NCI-H510A treated with DMSO at 0.1 percent for 48 hours (cell line): ENCODE measurements around the gene TMX2.
A peak's percentile ranks its signal among the peaks of the same experiment; 100 is the strongest.
"Not testable (repeated sequence)": the region's sequence is repeated elsewhere in the genome, so short reads cannot be mapped to it uniquely, and the experiment has no call there.

Experiments
- DNase-seq: peaks from one replicate; lab custom pipeline; 2025; lab: John Stamatoyannopoulos, UW

The TMX2 gene

DNA sequence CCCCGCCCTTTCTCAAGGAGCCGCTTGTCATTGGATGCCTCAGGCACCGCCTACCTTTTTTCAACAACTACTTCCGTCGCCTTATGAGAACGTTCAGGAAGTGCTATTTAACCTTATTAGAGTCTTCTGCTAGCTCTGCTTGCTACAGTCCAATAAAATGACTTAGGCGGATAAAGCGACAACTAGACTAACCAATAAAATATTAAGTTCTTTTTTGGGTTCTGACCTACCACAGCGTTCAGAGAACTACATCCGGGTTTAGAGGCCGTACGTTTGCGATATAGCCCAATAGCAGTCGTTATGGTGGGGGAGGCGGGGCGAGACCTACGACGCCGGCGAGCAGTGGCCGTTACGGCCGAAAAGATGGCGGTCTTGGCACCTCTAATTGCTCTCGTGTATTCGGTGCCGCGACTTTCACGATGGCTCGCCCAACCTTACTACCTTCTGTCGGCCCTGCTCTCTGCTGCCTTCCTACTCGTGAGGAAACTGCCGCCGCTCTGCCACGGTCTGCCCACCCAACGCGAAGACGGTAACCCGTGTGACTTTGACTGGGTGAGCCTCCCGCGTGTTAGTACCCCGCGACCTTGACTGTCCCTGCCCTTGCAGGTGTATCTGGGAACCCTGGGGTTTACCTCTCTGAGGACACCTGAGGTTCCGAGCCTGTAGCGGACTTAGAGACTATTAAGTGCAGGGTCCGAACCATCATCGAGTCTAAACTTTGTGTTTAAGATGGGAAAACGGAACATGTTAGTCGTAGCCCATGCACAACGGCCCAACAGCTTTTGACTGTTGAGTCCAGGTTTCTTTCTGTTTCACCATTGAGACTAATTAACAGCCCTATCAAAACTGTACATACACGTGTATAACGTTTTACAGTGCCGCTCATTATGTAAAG, at the start of gene TMX2:
Gene TMX2, plus strand, starts transcription at position 338 of the 895 bp plus-strand sequence. Its CDS starts 26 bp downstream, at position 364.
- peak; percentile 98 for DNase-seq

DNA sequence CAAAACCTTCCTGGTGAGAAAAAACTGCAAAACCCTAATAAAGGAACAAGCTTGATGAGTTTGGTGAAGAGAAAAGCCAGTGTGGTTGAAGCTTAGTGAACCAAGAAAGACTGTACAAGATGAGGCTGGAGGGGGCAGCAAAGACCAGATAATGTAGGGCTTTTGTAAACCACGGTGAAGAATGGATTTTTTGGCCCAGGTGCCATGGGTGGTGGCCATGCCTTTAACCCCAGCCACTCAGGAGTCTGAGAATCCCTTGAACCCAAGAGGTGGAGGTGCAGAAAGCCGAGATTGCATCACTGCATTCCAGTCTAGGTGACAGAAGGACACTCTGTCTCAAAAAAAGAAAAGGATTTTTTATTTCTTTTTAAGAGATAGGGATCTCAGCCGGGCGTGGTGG, 49.5 kb upstream of the TMX2 start:
- no peak for DNase-seq

DNA sequence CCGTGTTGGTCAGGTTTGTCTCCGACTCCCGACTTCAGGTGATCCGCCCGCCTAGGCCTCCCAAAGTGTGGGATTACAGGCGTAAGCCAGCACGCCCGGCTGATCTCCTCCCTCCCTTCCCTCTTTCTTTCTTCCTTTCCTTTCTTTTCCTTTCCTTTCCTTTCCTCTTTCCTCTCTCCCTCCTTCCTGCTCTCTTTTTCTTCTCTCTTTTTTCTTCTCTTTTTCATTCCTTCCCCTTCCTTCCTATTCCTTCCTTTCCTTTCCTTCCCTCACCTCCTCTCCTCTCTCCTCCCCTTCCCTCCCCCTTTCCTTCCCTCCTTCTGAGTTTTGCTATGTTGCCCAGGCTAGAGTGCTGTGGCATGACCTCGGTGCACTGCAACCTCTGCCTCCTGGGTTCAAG, 48.4 kb upstream of the TMX2 start:
- no peak for DNase-seq

DNA sequence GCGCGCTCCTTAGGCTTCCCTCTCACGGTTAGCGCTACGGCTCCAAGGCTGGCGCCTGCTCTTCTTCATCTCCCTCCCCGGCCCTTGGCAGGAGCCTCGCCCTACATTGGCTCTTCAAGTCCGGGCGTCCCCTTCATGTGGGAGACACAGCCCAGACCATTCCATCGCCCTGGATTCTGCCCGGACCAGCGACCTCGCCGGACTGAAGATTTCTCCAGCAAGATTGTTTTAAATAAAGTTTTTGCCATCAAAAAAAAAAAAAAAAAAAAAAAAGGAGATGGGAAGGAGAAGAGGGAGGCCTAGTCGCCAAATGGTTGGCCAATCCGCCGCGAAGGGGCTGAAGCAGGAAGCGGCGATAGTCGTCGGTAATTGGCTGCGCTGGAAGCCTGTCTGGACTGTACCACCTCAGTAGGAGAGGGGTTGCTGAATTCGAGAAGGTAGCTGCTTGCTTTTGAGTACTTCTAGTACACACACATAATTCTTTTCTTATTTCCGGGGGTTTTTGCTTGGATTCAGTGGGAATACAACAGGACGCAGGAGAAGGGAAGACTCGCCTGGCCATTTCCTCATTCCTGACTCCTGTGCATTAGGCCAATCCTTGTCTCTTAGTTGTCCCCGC, 45.2 kb upstream of the TMX2 start:
- DNase-seq: peak; percentile 99

DNA sequence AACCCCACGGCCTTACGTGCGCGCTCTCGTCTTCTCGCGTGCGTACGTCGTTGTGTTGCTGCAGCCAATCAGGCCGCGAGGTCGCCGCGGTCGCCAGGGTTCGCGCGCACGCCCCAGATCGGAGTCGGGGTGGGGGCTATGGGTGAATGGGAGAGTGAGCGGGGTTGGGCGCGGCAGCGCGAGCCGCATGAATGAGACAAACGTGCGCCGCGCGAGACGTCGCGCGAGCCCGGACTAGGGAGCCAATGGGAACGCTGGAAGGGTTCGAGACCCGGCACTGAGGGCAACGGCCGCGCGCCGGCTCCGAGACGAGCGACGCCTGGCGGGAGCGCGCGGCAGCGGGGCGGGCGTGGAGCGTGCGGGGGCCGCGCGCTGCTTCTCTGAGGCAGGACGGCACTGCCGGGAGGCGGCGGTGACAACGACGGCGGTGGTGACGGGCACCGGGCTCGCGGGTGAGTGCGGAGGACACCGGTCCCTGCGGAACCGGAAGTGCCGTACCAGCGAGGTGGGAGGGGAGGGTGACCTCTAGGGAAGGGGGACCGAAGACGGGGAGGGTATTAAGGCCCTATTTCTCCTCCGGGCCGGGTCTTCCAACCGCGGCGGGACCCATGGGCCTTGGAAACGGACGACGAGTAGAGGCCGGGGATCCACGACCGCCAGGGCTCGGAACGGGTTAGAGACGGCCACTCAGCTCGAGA, 44.5 kb upstream of the TMX2 start, which contains the start of gene ZDHHC5:
Gene ZDHHC5, plus strand, starts transcription at position 379 of the 698 bp plus-strand sequence. CDS start 4,977 bp downstream, outside the sequence.
- DNase-seq: peak; percentile 99

DNA sequence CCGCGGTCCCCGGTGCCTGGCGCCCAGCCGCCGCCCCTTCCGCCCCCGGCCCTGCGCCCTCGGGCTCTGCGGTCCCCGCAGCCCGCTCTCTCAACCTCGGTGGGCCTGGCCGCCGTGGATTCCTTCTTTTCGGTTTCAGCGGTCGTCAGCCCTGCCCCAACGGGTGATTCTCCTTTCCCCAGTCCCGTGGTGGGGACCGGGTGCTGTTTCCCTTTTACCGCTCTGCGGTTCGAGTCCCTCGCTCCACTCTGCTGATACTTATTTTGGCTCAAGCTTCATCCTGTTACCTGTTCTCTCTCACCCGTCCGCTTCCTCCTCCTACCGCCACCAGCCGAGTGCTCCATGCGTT, 44.0 kb upstream of the TMX2 start:
- DNase-seq: no peak

- DNase-seq: no peak
Observed at GRCh38 chr11:57674251-57674650, 38.1 kb upstream of the TMX2 start.

DNA sequence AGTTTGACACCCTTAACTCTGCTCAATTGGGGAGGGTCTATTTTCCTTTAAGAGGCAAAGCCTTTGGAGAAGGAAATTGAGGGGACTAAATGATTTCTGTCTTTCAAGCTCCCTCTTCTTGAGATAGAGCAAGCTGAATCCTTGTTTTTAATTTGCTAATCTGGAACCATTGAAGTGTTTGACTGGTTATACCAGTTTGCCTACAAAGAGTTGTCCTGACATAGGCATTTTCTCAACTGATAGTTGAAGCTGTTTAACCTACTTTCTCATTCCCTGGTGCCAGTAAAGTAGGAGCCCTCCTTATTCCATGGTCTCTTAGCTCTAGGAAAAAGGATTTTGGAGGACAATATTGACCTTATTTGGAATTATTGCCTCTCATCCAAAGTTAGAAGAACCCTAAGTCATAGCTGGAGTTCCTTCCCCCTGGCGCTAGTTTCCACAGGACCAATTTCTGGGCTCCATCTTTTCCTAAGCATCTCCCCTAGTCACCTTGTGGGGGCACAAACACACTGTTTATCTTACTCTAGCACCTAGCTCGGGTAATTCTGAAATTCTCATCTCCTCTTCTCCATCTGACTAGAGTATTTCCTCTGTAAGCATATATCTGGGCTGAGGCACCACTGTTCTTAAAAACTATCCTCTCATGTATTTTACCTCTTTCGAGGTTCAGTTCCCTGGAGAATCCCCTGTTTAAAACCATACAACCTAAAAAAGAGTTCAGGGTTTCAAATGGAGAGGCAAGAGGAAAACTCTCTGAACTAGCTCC, 37.0 kb upstream of the TMX2 start:
- peak; percentile 24 for DNase-seq

GRCh38 chr11:57679396-57679795, 33.0 kb upstream of the TMX2 start:
- DNase-seq: no peak

- no peak for DNase-seq
Observed at GRCh38 chr11:57680552-57680874, 31.9 kb upstream of the TMX2 start.

DNA sequence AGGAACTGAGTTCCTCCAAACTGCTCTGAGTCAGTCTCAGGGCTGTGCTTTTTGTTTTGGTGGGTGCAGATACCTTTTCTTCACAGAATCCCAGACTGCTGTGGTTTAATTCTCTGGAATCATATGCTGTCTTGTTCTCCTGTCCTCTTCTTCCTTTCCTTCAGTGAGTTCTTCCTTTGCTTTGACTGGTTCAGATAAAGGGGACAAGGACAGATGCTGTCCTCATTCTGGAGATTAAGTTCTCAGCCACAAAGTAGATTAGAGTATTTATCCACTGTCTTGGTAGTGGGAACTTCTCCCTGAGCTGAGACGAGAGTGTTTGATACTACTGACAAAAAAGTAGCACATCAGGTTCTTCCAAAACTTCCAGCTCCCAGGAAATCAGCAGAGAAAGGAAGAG, 31.2 kb upstream of the TMX2 start:
- no peak for DNase-seq

GRCh38 chr11:57690474-57690873, 21.9 kb upstream of the TMX2 start:
- DNase-seq: not testable (repeated sequence)

GRCh38 chr11:57698843-57699365, 13.5 kb upstream of the TMX2 start:
- DNase-seq: no peak

DNA sequence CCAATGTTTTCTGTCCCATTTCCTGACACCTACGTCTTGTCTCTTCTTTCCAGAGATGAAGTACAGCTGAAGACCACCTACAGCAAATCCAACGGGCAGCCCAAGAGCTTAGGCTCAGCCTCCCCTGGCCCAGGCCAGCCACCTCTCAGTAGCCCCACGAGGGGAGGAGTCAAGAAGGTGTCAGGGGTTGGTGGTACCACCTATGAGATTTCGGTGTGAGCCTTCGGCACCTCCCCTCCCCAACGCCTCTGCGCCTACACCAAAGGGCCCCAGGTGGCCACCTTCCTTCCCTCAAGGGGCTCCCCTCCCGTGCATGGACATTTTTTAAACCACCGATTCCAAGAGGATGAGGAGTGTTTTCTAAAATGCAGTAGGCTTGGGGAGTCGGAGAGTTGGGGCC, 12.6 kb upstream of the TMX2 start:
- no peak for DNase-seq

DNA sequence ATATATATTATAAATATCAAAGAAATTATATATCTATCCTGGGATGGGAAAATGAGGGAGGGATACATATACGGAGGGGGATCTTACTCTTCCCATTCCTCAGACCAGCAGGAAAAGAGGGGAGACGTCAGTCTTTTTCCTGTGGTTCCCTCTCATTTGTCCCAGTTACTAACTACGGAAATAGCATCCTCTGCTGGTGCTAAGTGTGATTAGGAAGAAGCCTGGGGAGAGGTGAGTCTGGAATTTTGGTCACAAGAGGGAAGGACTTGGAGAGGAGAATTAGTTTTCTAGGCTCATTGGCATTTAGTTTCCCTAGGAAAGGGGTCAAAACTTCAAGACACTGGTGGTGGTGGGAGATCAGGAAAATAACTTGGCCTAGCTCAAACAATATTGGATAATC, 12.0 kb upstream of the TMX2 start:
- DNase-seq: no peak

GRCh38 chr11:57703341-57703740, 9.1 kb upstream of the TMX2 start:
- no peak for DNase-seq

DNA sequence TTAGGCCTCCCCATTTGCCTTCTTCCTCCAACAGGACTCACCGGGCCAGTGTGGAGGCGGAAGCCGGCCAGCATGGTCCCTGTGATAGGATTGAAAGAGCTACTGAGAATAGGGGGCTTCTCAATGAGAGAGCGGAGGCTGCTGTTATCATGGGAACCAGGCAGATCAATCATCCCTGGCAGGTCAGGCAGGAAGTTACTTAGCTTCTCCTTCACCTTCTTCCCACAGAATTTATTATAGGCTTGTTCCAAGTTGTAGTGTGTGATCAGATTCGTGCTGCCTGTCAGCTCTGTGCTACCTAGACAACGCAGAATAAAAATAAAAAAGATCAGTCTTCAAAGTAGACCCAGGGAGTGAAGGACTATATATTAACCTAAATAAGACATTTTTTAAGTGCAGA, 7.5 kb upstream of the TMX2 start:
- no peak for DNase-seq

GRCh38 chr11:57705432-57705831, 7.0 kb upstream of the TMX2 start:
- not testable (repeated sequence) for DNase-seq

DNA sequence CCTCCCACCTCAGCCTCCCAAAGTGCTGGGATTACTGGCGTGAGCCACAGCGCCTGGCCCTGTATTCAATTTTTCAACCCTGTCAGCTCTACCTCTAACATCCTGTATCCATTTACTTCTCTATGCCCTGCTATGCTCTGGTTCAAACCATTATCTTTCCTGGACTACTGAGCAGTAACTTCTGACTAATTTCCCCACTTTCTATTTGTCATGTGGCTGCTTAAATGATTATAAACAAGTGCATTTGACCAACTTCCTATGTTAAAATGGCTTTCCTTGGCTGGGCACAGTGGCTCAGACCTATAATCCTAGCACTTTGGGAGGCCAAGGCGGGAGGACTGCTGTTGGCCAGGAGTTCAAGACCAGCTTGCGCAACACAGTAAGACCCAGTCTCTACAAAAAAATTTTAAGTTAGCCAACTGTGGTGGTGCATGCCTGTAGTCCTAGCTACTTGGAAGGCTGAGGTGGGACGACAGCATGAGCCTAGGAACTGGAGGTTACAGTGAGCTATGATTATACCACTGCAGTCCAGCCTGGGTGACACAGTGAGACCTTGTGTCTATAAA, 2.5 kb upstream of the TMX2 start:
- no peak for DNase-seq

- DNase-seq: peak; percentile 95
Observed at GRCh38 chr11:57711414-57712255, 758 bp upstream of the TMX2 start, which contains the start of gene MED19. TSS of gene MED19 (minus strand) at chr11:57712215. CDS start at chr11:57712179, 36 bp downstream.

DNA sequence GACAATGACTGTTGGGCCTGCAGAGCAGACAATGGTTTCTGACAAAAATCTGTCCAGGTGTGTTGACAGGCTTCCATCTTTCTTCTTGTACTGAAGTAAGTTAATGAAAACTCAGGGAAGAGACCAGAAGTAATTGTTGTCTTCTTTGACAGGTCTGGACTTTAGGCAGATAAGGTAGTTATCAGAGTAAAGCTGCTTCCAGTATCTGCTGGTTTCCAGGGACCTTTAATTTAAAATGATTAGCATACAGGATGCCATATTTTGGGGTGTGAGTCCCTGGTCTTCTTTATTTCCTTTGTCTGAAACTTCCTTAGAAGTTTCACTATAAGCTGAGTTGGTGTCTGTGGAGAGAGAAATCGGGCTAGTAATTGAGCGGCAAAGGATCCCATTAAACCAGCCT, 1.4 kb downstream of the TMX2 start:
- no peak for DNase-seq
